Measurements from ENCODE around the gene LYPD8. TPM values are rescaled to one million over a fixed set of nuclear protein-coding genes. Genes with fewer than 3 reads are reported as not detected.

The LYPD8 gene
- total RNA-seq, 4 donors from 2014 or later, result not detected

DNA sequence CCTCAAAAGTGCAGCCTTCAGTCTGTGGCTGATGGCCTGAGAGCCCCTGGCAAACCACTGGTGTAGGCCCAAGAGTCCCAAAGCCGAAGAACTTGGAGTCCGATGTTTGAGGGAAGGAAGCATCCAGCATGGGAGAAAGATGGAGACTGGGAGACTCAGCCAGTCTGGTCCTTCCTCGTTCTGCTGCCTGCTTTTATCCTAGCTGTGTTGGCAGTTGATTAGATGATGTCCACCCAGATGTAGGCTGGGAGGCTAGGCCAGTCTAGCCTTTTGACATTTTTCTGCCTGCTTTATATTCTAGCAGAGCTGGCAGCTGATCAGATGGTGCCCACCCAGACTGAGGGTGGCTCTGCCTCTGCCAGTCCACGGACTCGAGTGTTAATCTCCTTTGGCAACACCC is 1.1 kb upstream of the LYPD8 start:
- TF ChIP-seq, protein P1, sequence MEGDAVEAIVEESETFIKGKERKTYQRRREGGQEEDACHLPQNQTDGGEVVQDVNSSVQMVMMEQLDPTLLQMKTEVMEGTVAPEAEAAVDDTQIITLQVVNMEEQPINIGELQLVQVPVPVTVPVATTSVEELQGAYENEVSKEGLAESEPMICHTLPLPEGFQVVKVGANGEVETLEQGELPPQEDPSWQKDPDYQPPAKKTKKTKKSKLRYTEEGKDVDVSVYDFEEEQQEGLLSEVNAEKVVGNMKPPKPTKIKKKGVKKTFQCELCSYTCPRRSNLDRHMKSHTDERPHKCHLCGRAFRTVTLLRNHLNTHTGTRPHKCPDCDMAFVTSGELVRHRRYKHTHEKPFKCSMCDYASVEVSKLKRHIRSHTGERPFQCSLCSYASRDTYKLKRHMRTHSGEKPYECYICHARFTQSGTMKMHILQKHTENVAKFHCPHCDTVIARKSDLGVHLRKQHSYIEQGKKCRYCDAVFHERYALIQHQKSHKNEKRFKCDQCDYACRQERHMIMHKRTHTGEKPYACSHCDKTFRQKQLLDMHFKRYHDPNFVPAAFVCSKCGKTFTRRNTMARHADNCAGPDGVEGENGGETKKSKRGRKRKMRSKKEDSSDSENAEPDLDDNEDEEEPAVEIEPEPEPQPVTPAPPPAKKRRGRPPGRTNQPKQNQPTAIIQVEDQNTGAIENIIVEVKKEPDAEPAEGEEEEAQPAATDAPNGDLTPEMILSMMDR (IDR thresholded peaks at IDR 0.05; ENCODE audit: low read depth), result no peak

- TF ChIP-seq, protein P1 (IDR thresholded peaks at IDR 0.05; ENCODE audit: low read depth), result no peak
Observed at GRCh38 chr1:248756151-248756550, 592 bp upstream of the LYPD8 start.

GRCh38 chr1:248753708-248754280 is 1.8 kb downstream of the LYPD8 start:
- TF ChIP-seq, protein P1 (IDR thresholded peaks at IDR 0.05; ENCODE audit: low read depth), result no peak

GRCh38 chr1:248753029-248753594 is 2.4 kb downstream of the LYPD8 start:
- TF ChIP-seq, protein P1 (IDR thresholded peaks at IDR 0.05; ENCODE audit: low read depth), result no peak

DNA sequence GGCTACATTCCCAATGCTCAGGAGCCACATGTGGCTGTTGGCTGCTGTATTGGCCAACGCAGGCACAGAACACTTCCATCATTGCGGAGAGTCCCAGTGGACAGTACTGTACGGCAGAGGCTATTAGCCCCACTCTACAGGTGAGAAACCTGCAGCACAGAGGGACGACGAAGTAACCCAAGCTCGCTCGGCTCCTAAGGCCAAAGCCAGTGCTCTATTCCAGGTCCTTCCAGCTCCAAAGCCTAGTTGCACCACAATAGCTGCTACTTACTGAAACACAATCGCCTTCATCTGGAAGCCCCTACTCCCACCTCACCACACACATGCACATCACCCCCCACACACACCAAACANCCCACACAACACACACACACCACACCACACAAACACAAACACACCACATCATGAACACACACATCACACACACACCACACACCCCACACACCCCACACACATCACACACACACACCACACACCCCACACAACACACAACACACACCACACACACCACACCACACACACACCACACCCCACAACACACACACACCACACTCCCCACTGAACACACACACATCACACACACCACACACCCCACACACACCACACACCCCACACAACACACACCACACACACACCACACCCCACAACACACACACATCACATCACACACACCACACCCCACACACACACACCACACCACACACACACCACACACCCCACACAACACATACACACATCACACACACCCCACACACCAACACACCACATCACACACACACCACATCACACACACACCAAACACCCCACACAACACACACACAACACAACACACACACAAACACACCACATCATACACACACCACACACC is 3.2 kb downstream of the LYPD8 start:
- TF ChIP-seq, protein P1 (IDR thresholded peaks at IDR 0.05; ENCODE audit: low read depth), result no peak

- TF ChIP-seq, protein P1 (IDR thresholded peaks at IDR 0.05; ENCODE audit: low read depth), result no peak
Observed at GRCh38 chr1:248751635-248752034, 3.9 kb downstream of the LYPD8 start.

DNA sequence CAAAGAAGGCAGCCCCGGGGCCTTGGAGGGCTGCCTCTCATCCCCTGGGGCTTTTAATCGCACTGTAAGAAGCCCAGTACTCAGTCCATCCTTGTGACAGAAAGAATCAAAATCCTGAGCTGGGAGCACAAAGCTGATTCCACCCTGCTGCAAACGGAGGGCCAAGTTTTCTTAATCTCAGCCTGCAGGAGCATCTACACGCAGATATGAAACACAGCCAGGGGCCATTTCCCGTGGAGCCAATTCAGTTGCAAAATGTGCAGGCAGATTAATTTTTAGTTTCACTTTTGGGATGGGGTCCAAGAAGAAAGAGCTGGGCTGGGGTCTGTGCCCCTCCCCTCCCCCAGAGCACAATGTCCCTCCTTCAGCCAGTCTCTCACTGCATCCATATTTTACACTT is 4.4 kb downstream of the LYPD8 start:
- TF ChIP-seq, protein P1 (IDR thresholded peaks at IDR 0.05; ENCODE audit: low read depth), result no peak
